Upper lobe of left lung (tissue), 4 donors: ENCODE results near the gene KBTBD7.

Source experiments
- CTCF ChIP-seq, 6 experiments: fragments of 450-650 bp in 4 of 6; fragments of 200-600 bp in 2 of 6; sonication (generic) in 2 of 6; IDR thresholded peaks; one replicate each; pipeline ENCODE4 v1.5.1; 2016 to 2019; ENCODE audit warnings: antibody characterized with exemption in 6 of 6
- EP300 ChIP-seq, 4 donors: sonication (generic); formaldehyde crosslinking; IDR thresholded peaks; one replicate each; pipeline ENCODE4 v1.5.1; 2017; ENCODE audit warnings: antibody characterized with exemption in 4 of 4, control low read depth in 2 of 4
- POLR2A ChIP-seq, 4 donors: fragments of 450-650 bp; IDR thresholded peaks; one replicate each; pipeline ENCODE4 v1.5.1; 2016 to 2017; ENCODE audit warnings: antibody characterized with exemption in 4 of 4, mild to moderate bottlenecking in 2 of 4
- POLR2AphosphoS5 ChIP-seq, 2 donors: sonication (generic); formaldehyde crosslinking; IDR thresholded peaks; one replicate each; pipeline ENCODE4 v1.5.1; 2017; ENCODE audit warnings: antibody characterized with exemption in 2 of 2

- TF ChIP-seq EP300 (IDR thresholded peaks at IDR 0.05) = no peak
- no peak for TF ChIP-seq CTCF (IDR thresholded peaks at IDR 0.05)
- TF ChIP-seq POLR2A (IDR thresholded peaks at IDR 0.05) = no peak
- no peak for TF ChIP-seq POLR2AphosphoS5 (IDR thresholded peaks at IDR 0.05)
Measured at GRCh38 chr13:41199526-41199925, 5.2 kb upstream of the KBTBD7 start.
